K562 (cell line): ENCODE results near the gene LIMS1. TPM values are rescaled to one million over a fixed set of nuclear protein-coding genes. Genes with fewer than 3 reads are reported as not detected.

ENCODE experiments used
- ATAC-seq: fragments of 200-7000 bp; cut with Tn5 transposase; 3 replicates; pipeline ENCODE4 v1.9.1; 2020; ENCODE audit warnings: moderate library complexity
- BruUV-seq: library from RNA; stranded (reverse); fragments of 400-500 nt; replicated peaks from 2 replicates; lab custom pipeline; 2021; lab: Mats Ljungman, UMichigan
- CTCF ChIA-PET: fragments of 300-600 bp; formaldehyde crosslinking; extraction: SDS; loops from one replicate; lab custom pipeline; 2021; ENCODE audit warnings: low intra/inter-chr PET ratio; lab: Yijun Ruan, JAX
- POLR2A ChIA-PET: fragments of 300-600, 350-650 bp; sonication (Branson Sonifier 250); formaldehyde crosslinking; extraction: SDS; loops from one replicate; lab custom pipeline; 2021; ENCODE audit warnings: antibody characterized with exemption, inconsistent platforms; lab: Yijun Ruan, JAX
- DNase-seq, 4 experiments: peaks; one replicate each; pipeline versions ENCODE4 v3.0.0 to v3.0.0-alpha.2; 2011 to 2018; ENCODE audit warnings: low spot score in 3 of 4, mixed read lengths in 3 of 4; ENCODE audit errors: extremely low read depth in 1 of 4
- FAIRE-seq: peaks from 2 replicates; lab custom pipeline; 2011; peaks lifted over from hg19 to GRCh38; lab: Jason Lieb, UNC
- H2AFZ ChIP-seq: 2 replicates; pipeline ENCODE4 v1.6.0; 2011; ENCODE audit warnings: low read depth, low read length, control low read depth, inconsistent platforms
- H3K27ac ChIP-seq: fragments of 200-600 bp; 3 replicates; pipeline ENCODE4 v1.8.0; 2011; ENCODE audit warnings: low read depth, mild to moderate bottlenecking, control low read depth, inconsistent platforms, low read length, moderate library complexity, mixed read lengths; ENCODE audit errors: extremely low read depth
- H3K27me3 ChIP-seq, 2 experiments: fragments of 300-600 bp in 1 of 2; 2 replicates in 1 of 2; 3 replicates in 1 of 2; pipeline versions ENCODE4 v1.6.0 to v1.8.0; 2011; ENCODE audit warnings: inconsistent platforms in 2 of 2, low read length in 2 of 2, mild to moderate bottlenecking in 1 of 2, mixed read lengths in 1 of 2, moderate library complexity in 1 of 2; ENCODE audit not compliant: control insufficient read depth in 2 of 2, insufficient read depth in 2 of 2
- H3K36me3 ChIP-seq: fragments of 300-600 bp; 3 replicates; pipeline ENCODE4 v1.8.0; 2011; ENCODE audit warnings: mild to moderate bottlenecking, low read length, inconsistent platforms; ENCODE audit not compliant: control insufficient read depth, insufficient read depth
- H3K4me1 ChIP-seq, 2 experiments: fragments of 200-600 bp in 1 of 2; replicated peaks in 1 of 2; 2 replicates in 1 of 2; 3 replicates in 1 of 2; pipeline versions ENCODE4 v1.5.1 to v1.8.0; 2011; ENCODE audit warnings: inconsistent platforms in 2 of 2, low read length in 2 of 2, mild to moderate bottlenecking in 1 of 2, mixed read lengths in 1 of 2, moderate library complexity in 1 of 2; ENCODE audit not compliant: control insufficient read depth in 2 of 2, insufficient read depth in 2 of 2
- H3K4me2 ChIP-seq: 2 replicates; pipeline ENCODE4 v1.6.1; 2011; ENCODE audit warnings: low read length, control low read depth, inconsistent platforms, mixed read lengths; ENCODE audit not compliant: insufficient read depth
- H3K4me3 ChIP-seq: fragments of 200-600 bp; sonication (generic), shearing (Covaris generic); 2 replicates; pipeline ENCODE4 v1.5.1; 2016; ENCODE audit warnings: control low read depth, inconsistent platforms
- H3K79me2 ChIP-seq: fragments of 200-600 bp; 3 replicates; pipeline ENCODE4 v1.8.0; 2011; ENCODE audit warnings: low read length, inconsistent platforms; ENCODE audit not compliant: control insufficient read depth, insufficient read depth
- H3K9ac ChIP-seq, 2 experiments: 2 replicates each; pipeline versions ENCODE4 v1.6.0 to v1.6.1; 2011; ENCODE audit warnings: low read depth in 2 of 2, low read length in 2 of 2, control low read depth in 1 of 2, inconsistent platforms in 1 of 2, mild to moderate bottlenecking in 1 of 2, mixed read lengths in 1 of 2; ENCODE audit not compliant: insufficient read depth in 1 of 2
- H3K9me1 ChIP-seq: one replicate; pipeline ENCODE4 v1.6.0; 2011; ENCODE audit warnings: inconsistent platforms, mild to moderate bottlenecking, low read length, moderate library complexity; ENCODE audit not compliant: control insufficient read depth, insufficient read depth
- H3K9me3 ChIP-seq: replicated peaks from 2 replicates; pipeline ENCODE4 v1.5.1; 2011; ENCODE audit warnings: low read depth, low read length, inconsistent platforms; ENCODE audit not compliant: control insufficient read depth, insufficient read depth
- H4K20me1 ChIP-seq: replicated peaks from 2 replicates; pipeline ENCODE4 v1.6.1; 2011; ENCODE audit warnings: low read length, inconsistent platforms, mixed read lengths; ENCODE audit not compliant: control insufficient read depth, insufficient read depth
- CHD2 ChIP-seq: IDR thresholded peaks from 2 replicates; pipeline ENCODE4 v1.6.1; 2011; ENCODE audit warnings: low read depth, low read length
- HDAC2 ChIP-seq: fragments of 450-650 bp; IDR thresholded peaks from 2 replicates; pipeline ENCODE4 v1.6.1; 2016; ENCODE audit warnings: mild to moderate bottlenecking
- HDAC6 ChIP-seq: IDR thresholded peaks from 2 replicates; pipeline ENCODE4 v1.6.1; 2012; ENCODE audit warnings: low read depth, mild to moderate bottlenecking, control low read depth, inconsistent platforms, low read length, moderate library complexity
- HMGN3 ChIP-seq: IDR thresholded peaks from 2 replicates; pipeline ENCODE4 v1.6.1; 2011; ENCODE audit warnings: borderline replicate concordance, low read depth, mild to moderate bottlenecking, mixed read lengths, low read length; ENCODE audit not compliant: insufficient read length; ENCODE audit errors: extremely low read depth
- KLF16 ChIP-seq: IDR thresholded peaks from 2 replicates; pipeline ENCODE4 v1.6.1; 2016; ENCODE audit warnings: antibody characterized with exemption
- MTA2 ChIP-seq: fragments of 450-650 bp; IDR thresholded peaks from 2 replicates; pipeline ENCODE4 v1.6.1; 2016; ENCODE audit warnings: low read depth
- NFE2L1 ChIP-seq: fragments of 450-650 bp; IDR thresholded peaks from 2 replicates; pipeline ENCODE4 v1.6.1; 2016; ENCODE audit warnings: missing genetic modification characterization, low read depth, mild to moderate bottlenecking, missing compliant biosample characterization, moderate library complexity, borderline replicate concordance
- SMARCA5 ChIP-seq: fragments of 450-650 bp; IDR thresholded peaks from 2 replicates; pipeline ENCODE4 v1.6.1; 2016
- SUPT5H ChIP-seq: fragments of 450-650 bp; IDR thresholded peaks from 2 replicates; pipeline ENCODE4 v1.6.1; 2016
- TSHZ1 ChIP-seq: fragments of 250-450 bp; sonication (Bioruptor Pico); IDR thresholded peaks from 2 replicates; pipeline ENCODE4 v1.4.0; 2020; ENCODE audit warnings: mild to moderate bottlenecking, moderate library complexity
- USF1 ChIP-seq: sonication (generic); formaldehyde crosslinking; IDR thresholded peaks from 2 replicates; pipeline ENCODE4 v1.9.0; 2022; ENCODE audit warnings: mild to moderate bottlenecking, missing genetic modification reagents
- XRCC3 ChIP-seq: fragments of 450-650 bp; IDR thresholded peaks from 2 replicates; pipeline ENCODE4 v1.6.1; 2017; ENCODE audit warnings: mild to moderate bottlenecking, moderate library complexity
- ZBTB5 ChIP-seq: fragments of 450-650 bp; IDR thresholded peaks from 2 replicates; pipeline ENCODE4 v1.6.1; 2017; ENCODE audit warnings: antibody characterized with exemption
- ZNF79 ChIP-seq: fragments of 250-450 bp; sonication (Bioruptor Pico); IDR thresholded peaks from 2 replicates; pipeline ENCODE4 v1.4.0; 2020; ENCODE audit warnings: low read depth, mild to moderate bottlenecking, moderate library complexity
- WGBS: fragments of 100-300 bp; shearing (Covaris generic); methylation state at CpG from one replicate; pipeline ENCODE4 v1.1.6; 2016; ENCODE audit warnings: low coverage, mixed read lengths; ENCODE audit not compliant: insufficient coverage; ENCODE audit errors: missing lambda C conversion rate; 5-methylcytosine and 5-hydroxymethylcytosine counted together
- in situ Hi-C: fragments of 300-500 bp; cut with MboI; formaldehyde crosslinking; loops from 4 replicates; pipeline ENCODE4 v1.15.0; 2018; ENCODE audit warnings: inconsistent platforms, mixed read lengths
- intact Hi-C: fragments of 100-400 bp; cut with micrococcal nuclease; formaldehyde crosslinking; loops from 2 replicates; pipeline ENCODE4 v1.14.2; 2022
- polyA plus RNA-seq, 8 experiments: library from polyadenylated mRNA; depleted of rRNA in 4 of 8; stranded (reverse) in 5 of 8; unstranded in 3 of 8; fragments of >200 nt; fragmentation: Nextera tagmentation in 2 of 8; fragmentation: Illumina TruSeq in 1 of 8; extraction: Ambion mirVana in 2 of 8; extraction: Trizol in 1 of 8; gene quantifications; 2 replicates each; pipeline versions ENCODE4 v1.2.1 to v1.2.3, GENCODE V29; 2011 to 2014; ENCODE audit warnings: inconsistent platforms in 1 of 8, missing spikeins in 1 of 8
- total RNA-seq, 7 experiments: library from RNA; depleted of rRNA in 6 of 7; stranded (reverse); fragments of >200 nt in 6 of 7; fragmentation: Illumina TruSeq in 2 of 7; extraction: Trizol in 2 of 7; gene quantifications; 2 replicates each; pipeline versions ENCODE4 v1.2.1 to v1.2.3, GENCODE V29; 2011 to 2021; ENCODE audit warnings: low replicate concordance in 1 of 7

Gene LIMS1
- total and polyA plus RNA-seq, 9 of the 15 experiments (the other 6 are each of a cell fraction or from before 2014, with no cell fraction given) = 52.8 to 134 (median 81.0) TPM

- peak overlapping the region; percentile 44; the same call in 2 of the 3 replicates for H3K27ac ChIP-seq
- no peak for TF ChIP-seq HDAC6
- no peak for TF ChIP-seq SMARCA5
- TF ChIP-seq USF1 (CRISPR knock-in tag) = no peak
- TF ChIP-seq ZBTB5 = no peak
- TF ChIP-seq XRCC3 = no peak
- no peak for TF ChIP-seq SUPT5H
- no peak for TF ChIP-seq ZNF79
- TF ChIP-seq MTA2 = no peak
- no peak for TF ChIP-seq TSHZ1
- TF ChIP-seq KLF16 = no peak
- TF ChIP-seq NFE2L1 (tag) = no peak
- no peak for TF ChIP-seq CHD2
- TF ChIP-seq HDAC2 = no peak
- TF ChIP-seq HMGN3 = no peak
- TF ChIP-seq, all 486 proteins: peak for 0
- H3K4me1 ChIP-seq = peaks cover 32 to 80% of the 10 kb centered on the region in 2 experiments
Observed at GRCh38 chr2:108616318-108616717, 82.0 kb downstream of the LIMS1 start.

More at GRCh38 chr2:108616318-108616717, 82.0 kb downstream of the LIMS1 start:
- CTCF ChIA-PET = no interaction called here
- in situ Hi-C loops = no loop called here
- peak overlapping the region in 1 of 2 experiments; percentile 38; a peak in 1 of 4 replicates for H3K9ac ChIP-seq
- intact Hi-C loops = loop anchor here (10.0 kb wide), 1 partner anchor 872 kb away; no protein-coding TSS in a partner anchor
- no peak overlapping the region for H3K4me3 ChIP-seq
- H3K4me2 ChIP-seq = 0 out of 2 replicates have a peak overlapping the region, but pooled peaks have one; percentile 21
- FAIRE-seq (no peak), DNase-seq (peak in 1 of 4 experiments; percentile 45), ATAC-seq (no peak)
- 38% methylated on average over 5 of the region's 5 CpGs for WGBS
- no peaks in the 10 kb centered on the region for H3K9me3 ChIP-seq
- no TSS peak for BruUV-seq
- peaks cover 3% of the 10 kb centered on the region for H3K9me1 ChIP-seq
- no peaks in the 10 kb centered on the region; the same call in 1 of the 3 replicates for H3K36me3 ChIP-seq
- no peaks in the 10 kb centered on the region; a peak in 1 of 5 replicates for H3K27me3 ChIP-seq
- POLR2A ChIA-PET = interaction anchor here (1.1 to 4.0 kb wide), 4 partner anchors 9 to 22 kb away, joined by 3 to 16 read pairs (median 6); no protein-coding TSS in a partner anchor
- H3K79me2 ChIP-seq = peaks cover 94% of the 10 kb centered on the region
- peaks cover 9% of the 10 kb centered on the region for H4K20me1 ChIP-seq
- H2AFZ ChIP-seq = no peak overlapping the region
